ENCODE measurements around the gene TMEM63A.
"Not testable (repeated sequence)": the region's sequence is repeated elsewhere in the genome, so short reads cannot be mapped to it uniquely, and the experiment has no call there.

TMEM63A gene

GRCh38 chr1:225845097-225845496, 37.1 kb downstream of the TMEM63A start:
- DNase-seq (ENCODE audit: low read depth): no peak

- no peak for DNase-seq (ENCODE audit: low read depth)
Observed at GRCh38 chr1:225844236-225845061, 37.7 kb downstream of the TMEM63A start.

- no peak for DNase-seq (ENCODE audit: low read depth)
Observed at GRCh38 chr1:225843426-225843795, 38.8 kb downstream of the TMEM63A start.

- DNase-seq (ENCODE audit: low read depth): no peak
Observed at GRCh38 chr1:225842788-225843425, 39.3 kb downstream of the TMEM63A start.

- no peak for DNase-seq (ENCODE audit: low read depth)
Observed at GRCh38 chr1:225842074-225842473, 40.1 kb downstream of the TMEM63A start.

- DNase-seq (ENCODE audit: low read depth): no peak
Observed at GRCh38 chr1:225840713-225841112, 41.5 kb downstream of the TMEM63A start.

- DNase-seq (ENCODE audit: low read depth): no peak
Observed at GRCh38 chr1:225840223-225840610, 42.0 kb downstream of the TMEM63A start.

GRCh38 chr1:225838793-225839192, 43.4 kb downstream of the TMEM63A start:
- no peak for DNase-seq (ENCODE audit: low read depth)

- DNase-seq (ENCODE audit: low read depth): not testable (repeated sequence)
Observed at GRCh38 chr1:225836296-225836695, 45.9 kb downstream of the TMEM63A start.

- DNase-seq (ENCODE audit: low read depth): no peak
Observed at GRCh38 chr1:225835856-225836255, 46.3 kb downstream of the TMEM63A start.

- DNase-seq (ENCODE audit: low read depth): no peak
Observed at GRCh38 chr1:225834417-225835329, 47.5 kb downstream of the TMEM63A start.

GRCh38 chr1:225830841-225831240, 51.3 kb downstream of the TMEM63A start:
- no peak for DNase-seq (ENCODE audit: low read depth)

- DNase-seq (ENCODE audit: low read depth): no peak
Observed at GRCh38 chr1:225828706-225829345, 53.4 kb downstream of the TMEM63A start.

GRCh38 chr1:225827076-225827475, 55.1 kb downstream of the TMEM63A start:
- no peak for DNase-seq (ENCODE audit: low read depth)

GRCh38 chr1:225825607-225826007, 56.6 kb downstream of the TMEM63A start:
- DNase-seq (ENCODE audit: low read depth): no peak

- DNase-seq (ENCODE audit: low read depth): no peak
Observed at GRCh38 chr1:225825078-225825477, 57.1 kb downstream of the TMEM63A start.

GRCh38 chr1:225824533-225824941, 57.6 kb downstream of the TMEM63A start:
- no peak for DNase-seq (ENCODE audit: low read depth)

- no peak for DNase-seq (ENCODE audit: low read depth)
Observed at GRCh38 chr1:225823811-225824261, 58.3 kb downstream of the TMEM63A start.

- DNase-seq (ENCODE audit: low read depth): no peak
Observed at GRCh38 chr1:225822655-225823403, 59.4 kb downstream of the TMEM63A start.

- DNase-seq (ENCODE audit: low read depth): no peak
Observed at GRCh38 chr1:225820522-225821120, 61.6 kb downstream of the TMEM63A start.

Measured in activated T-helper 1 cell treated with Interleukin-2 at 50 U/mL for 16 hours (primary cell).